ENCODE results near the gene GTF3C1.

GTF3C1 gene

GRCh38 chr16:27421961-27422740, 127.6 kb downstream of the GTF3C1 start:
- no peak for DNase-seq

DNA sequence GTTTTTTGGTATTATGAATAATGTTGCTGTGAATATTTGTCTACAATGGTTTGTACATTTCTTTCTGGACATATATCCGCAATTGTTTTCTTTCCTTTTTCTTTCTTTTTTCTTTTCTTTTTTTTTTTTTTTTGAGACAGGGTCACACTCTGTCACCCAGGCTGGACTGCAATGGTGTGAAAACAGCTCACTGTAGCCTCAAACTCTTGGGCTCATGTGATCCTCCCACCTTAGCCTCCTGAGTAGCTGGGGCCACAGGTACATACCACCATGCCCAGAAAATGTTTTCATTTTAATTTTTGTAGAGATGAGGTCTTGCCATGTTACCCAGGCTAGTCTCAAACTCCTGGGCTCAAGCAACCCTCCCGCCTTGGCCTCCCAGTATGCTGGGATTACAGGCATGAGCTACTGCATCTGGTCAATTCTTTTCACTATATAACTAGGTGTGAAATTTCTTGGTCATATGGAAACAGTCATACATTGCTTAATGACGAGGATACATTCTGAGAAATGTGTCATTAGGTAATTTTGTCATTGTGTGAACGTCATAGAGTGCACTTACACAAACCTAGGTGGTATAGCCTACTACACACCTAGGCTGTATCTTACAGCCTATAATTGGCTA, 132.6 kb downstream of the GTF3C1 start:
- DNase-seq, result no peak

DNA sequence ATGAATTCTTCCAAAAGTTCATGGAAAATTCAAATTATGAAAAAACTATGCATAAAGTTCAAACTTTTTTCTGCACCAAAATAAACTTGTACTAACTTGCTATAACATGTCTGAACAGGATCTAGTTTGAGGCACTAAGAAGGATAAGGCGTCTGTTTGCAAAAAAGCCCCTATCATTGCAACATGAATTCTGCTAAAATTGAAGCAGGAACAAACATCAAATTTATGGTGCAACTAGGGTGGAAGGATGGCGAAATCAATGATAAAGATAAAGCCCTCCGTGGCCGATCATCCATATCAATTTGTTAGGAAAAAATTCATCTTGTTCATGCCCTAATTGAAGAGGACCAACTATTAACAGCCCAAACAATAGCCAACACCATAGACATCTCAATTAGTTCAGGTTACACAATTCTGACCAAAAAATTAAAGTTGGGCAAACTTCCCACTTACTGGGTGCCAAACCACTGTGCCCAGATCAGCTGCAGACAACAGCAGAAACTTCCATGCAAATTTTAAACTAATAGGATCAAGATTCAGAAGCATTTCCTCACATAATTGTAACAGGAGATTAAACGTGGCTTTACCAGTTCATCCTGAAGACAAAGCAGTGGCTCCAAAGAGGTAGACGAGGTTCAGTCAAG, 134.8 kb downstream of the GTF3C1 start:
- DNase-seq, result no peak

DNA sequence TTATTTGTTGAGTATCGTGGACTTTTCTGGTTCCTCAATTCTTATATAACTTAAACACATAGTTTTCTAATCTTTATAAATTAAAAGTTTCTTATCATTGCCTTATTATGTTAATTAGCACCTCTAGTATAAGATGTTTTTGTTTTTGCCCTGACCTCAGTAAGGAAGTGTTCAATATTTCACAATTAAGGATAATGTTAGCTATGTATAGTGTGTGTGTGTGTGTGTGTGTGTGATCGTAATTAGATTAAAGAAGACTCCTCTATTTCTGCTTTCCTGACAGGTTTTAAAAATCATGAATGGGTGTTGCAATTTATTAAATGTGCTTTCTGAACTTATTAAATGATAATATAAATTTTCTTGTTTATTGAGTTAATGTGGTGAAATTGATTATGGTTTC, 135.8 kb downstream of the GTF3C1 start:
- DNase-seq, result no peak

DNA sequence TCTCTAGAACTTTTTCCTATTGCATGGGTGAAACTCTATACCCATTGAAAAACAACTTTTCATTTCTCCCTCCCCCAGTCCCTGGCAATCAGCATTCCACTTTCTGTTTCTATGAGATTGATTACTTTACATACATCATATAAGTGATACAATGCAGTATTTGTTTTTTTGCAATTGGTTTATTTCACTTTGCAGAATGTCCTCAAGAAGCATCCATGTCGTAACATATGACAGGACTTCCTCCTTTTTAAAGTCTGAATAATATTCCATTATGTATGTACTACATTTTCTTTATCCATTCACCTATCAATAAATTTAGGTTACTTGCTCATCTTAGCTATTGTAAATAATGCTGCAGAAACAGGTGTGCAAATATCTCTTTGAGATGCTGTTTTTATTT, 139.0 kb downstream of the GTF3C1 start:
- DNase-seq, result no peak
